HG03469 (cell line): Measurements from ENCODE around the gene KPNB1.

Experiments
- ATAC-seq: cut with Tn5 transposase; IDR thresholded peaks from one replicate; pipeline ENCODE4 v1.9.1; 2021; ENCODE audit warnings: mild to moderate bottlenecking, moderate library complexity, moderate number of reproducible peaks; ENCODE audit not compliant: unreplicated experiment

The KPNB1 gene

DNA sequence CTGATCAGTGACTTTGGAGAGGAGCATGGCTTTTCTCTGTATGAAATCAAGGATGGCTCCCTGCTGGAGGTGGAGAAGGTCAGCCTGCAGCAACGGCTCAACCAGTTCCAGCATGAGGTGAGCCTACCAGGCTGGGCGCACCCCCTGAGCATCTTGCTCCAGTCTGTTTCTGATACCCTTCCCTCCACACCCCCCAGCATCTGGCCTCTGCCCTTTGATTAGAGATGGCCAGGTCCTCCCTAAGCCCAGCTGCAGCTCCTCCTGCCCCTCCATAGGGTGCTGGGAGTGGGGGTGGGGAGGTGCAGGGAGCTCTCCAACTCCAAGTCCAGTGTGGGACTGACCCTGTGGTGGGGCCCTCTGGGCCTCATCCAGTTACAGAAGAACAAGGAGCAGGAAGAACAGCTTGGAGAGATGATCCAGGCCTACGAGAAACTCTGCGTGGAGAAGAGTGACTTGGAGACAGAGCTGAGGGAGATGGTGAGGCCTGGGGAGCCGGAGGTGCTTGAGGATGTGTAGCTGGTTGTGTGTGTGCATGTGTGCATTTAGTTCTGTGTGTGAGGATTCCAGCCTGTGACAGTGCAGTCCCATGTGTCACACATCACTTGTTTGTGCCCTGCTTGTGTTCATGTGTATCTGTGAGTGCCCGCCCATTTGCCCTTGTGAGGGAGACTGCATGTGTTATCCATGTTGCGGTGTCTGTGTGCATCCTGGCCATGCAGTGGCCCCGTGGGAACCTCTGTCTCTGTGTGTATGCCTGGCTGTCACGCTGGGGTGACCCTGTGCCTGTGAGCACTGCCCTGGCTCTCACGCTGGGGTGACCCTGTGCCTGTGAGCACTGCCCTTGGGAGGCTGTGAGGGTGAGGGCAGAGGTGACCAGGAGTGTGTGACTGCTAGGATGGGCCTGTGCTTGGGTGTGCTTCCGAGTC lies 47.3 kb downstream of the KPNB1 start:
- ATAC-seq: no peak

- ATAC-seq: no peak
Observed at GRCh38 chr17:47697906-47698711, 48.4 kb downstream of the KPNB1 start.

GRCh38 chr17:47698749-47699535 lies 49.2 kb downstream of the KPNB1 start:
- no peak for ATAC-seq

GRCh38 chr17:47699536-47699840 lies 49.8 kb downstream of the KPNB1 start:
- no peak for ATAC-seq

- ATAC-seq: no peak
Observed at GRCh38 chr17:47700471-47701449, 51.0 kb downstream of the KPNB1 start.

GRCh38 chr17:47701608-47702007 lies 51.9 kb downstream of the KPNB1 start:
- ATAC-seq: no peak

GRCh38 chr17:47702391-47702995 lies 52.8 kb downstream of the KPNB1 start:
- no peak for ATAC-seq

DNA sequence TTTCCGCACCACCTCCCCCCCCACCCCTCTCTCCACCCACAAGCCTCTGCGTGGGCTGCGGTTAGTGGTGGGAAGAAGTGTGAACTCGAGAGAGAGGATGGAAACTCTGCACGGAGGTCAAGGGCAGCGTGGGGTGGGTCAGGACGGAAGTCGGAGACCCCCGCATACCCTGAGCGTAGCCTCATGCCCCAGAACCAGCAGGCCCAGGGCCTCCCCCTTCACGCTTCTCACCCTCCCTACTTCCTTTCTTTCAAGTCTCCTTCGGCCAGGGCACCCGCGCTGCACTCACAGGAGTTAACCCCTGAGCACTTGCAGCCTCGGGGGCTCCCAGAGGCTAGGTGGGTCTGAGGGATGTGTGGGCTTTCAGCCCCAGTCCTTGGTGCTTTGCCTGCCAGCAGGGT lies 53.5 kb downstream of the KPNB1 start:
- no peak for ATAC-seq

GRCh38 chr17:47703671-47704070 lies 54.0 kb downstream of the KPNB1 start:
- ATAC-seq: no peak

DNA sequence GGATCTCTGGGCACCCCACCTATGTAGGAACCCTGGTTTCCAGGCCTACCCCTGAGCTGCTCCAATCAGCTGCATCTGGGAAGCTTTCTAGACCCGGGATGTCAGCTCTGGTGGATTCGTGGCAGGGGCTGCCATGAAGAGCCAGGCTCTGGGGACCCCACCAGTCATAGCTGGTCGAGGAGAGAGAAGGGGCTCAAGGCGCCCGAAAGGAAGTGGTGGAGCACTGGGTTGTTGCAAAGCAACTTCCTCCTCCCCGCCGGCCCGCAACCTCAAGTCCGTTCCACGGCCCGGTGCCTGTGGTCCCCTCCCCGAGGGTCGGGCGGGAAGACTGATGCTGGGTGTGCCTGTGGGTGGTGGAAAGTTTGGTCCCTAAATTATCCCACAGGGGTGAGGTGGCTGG lies 54.4 kb downstream of the KPNB1 start:
- ATAC-seq: no peak

GRCh38 chr17:47704736-47705135 lies 55.0 kb downstream of the KPNB1 start:
- no peak for ATAC-seq

GRCh38 chr17:47705536-47706530 lies 56.1 kb downstream of the KPNB1 start:
- no peak for ATAC-seq

- ATAC-seq: no peak
Observed at GRCh38 chr17:47707056-47707804, 57.5 kb downstream of the KPNB1 start.

- ATAC-seq: no peak
Observed at GRCh38 chr17:47707884-47708283, 58.2 kb downstream of the KPNB1 start.

DNA sequence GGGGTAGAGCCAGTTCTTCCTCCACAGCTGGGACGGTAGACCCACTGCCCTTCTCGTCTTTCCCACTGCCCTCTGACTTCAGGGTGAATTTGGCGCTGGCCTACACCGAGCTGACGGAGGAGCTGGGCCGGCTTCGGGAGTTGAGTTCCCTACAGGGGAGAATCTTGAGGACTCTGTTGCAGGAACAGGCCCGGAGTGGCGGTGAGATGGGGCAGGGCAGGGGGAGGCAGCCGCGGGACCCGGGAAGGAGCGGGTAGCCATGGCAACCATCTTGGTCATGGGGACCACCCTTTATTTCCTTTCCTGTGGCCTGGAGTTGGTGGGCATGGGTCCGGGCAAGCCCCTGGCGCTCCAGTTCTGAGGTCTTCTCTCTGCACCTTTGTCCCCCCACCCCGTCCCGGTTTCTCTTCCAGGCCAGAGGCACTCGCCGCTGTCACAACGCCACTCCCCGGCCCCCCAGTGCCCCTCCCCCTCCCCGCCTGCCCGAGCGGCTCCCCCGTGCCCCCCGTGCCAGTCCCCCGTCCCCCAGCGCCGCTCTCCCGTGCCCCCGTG lies 58.7 kb downstream of the KPNB1 start:
- ATAC-seq: no peak

- ATAC-seq: no peak
Observed at GRCh38 chr17:47708864-47709541, 59.3 kb downstream of the KPNB1 start.

- no peak for ATAC-seq
Observed at GRCh38 chr17:47709594-47709993, 59.9 kb downstream of the KPNB1 start.
